HepG2 (cell line): ENCODE data around the gene EIF4ENIF1. TPM values are rescaled to one million over a fixed set of nuclear protein-coding genes. Genes with fewer than 3 reads are reported as not detected.

ENCODE experiments used
- ARID2 ChIP-seq: sonication (generic); formaldehyde crosslinking; IDR thresholded peaks from 2 replicates; pipeline ENCODE4 v1.8.1; 2022; ENCODE audit warnings: mild to moderate bottlenecking, missing genetic modification reagents, borderline replicate concordance
- CEBPB ChIP-seq: IDR thresholded peaks from 2 replicates; pipeline ENCODE4 v1.6.1; 2011; ENCODE audit warnings: low read depth, low read length, improper control_type of control experiment, borderline replicate concordance
- HNF4G ChIP-seq, 2 experiments: sonication (generic) in 1 of 2; formaldehyde crosslinking in 1 of 2; IDR thresholded peaks; 2 replicates each; pipeline versions ENCODE4 v1.4.0 to v1.6.1; 2011 to 2020; ENCODE audit warnings: borderline replicate concordance in 2 of 2, low read depth in 2 of 2, mild to moderate bottlenecking in 2 of 2, low read length in 1 of 2, missing genetic modification reagents in 1 of 2, moderate library complexity in 1 of 2
- KAT8 ChIP-seq: IDR thresholded peaks from 2 replicates; pipeline ENCODE4 v1.6.1; 2016; ENCODE audit warnings: missing genetic modification reagents, missing compliant biosample characterization
- KLF13 ChIP-seq: sonication (generic); formaldehyde crosslinking; IDR thresholded peaks from 2 replicates; pipeline ENCODE4 v1.4.0; 2020; ENCODE audit warnings: mild to moderate bottlenecking, missing genetic modification reagents
- MTA1 ChIP-seq: sonication (generic); formaldehyde crosslinking; IDR thresholded peaks from 2 replicates; pipeline ENCODE4 v1.4.0; 2020; ENCODE audit warnings: missing genetic modification reagents, mild to moderate bottlenecking, borderline replicate concordance
- MYNN ChIP-seq: sonication (generic); formaldehyde crosslinking; IDR thresholded peaks from 2 replicates; pipeline ENCODE4 v1.4.0; 2020; ENCODE audit warnings: mild to moderate bottlenecking, low read depth, missing genetic modification reagents
- NFE2L2 ChIP-seq: fragments of 150-350 bp; IDR thresholded peaks from 2 replicates; pipeline ENCODE4 v1.6.1; 2014; ENCODE audit warnings: low read length
- PAF1 ChIP-seq: IDR thresholded peaks from 2 replicates; pipeline ENCODE4 v1.6.1; 2016; ENCODE audit warnings: missing genetic modification reagents, missing compliant biosample characterization
- PCBP1 ChIP-seq: fragments of 200-400 bp; formaldehyde crosslinking; IDR thresholded peaks from 2 replicates; pipeline ENCODE4 v1.6.1; 2017; ENCODE audit warnings: mild to moderate bottlenecking, low read depth, low read length, borderline replicate concordance
- PHB2 ChIP-seq: fragments of 450-650 bp; IDR thresholded peaks from 2 replicates; pipeline ENCODE4 v1.6.1; 2018; ENCODE audit not compliant: partially characterized antibody
- SRSF1 ChIP-seq: fragments of 200-400 bp; formaldehyde crosslinking; optimal IDR thresholded peaks from 2 replicates; pipeline ENCODE3; 2017; ENCODE audit warnings: mild to moderate bottlenecking, low read depth, low read length, moderate library complexity
- TBP ChIP-seq: sonication (generic); formaldehyde crosslinking; IDR thresholded peaks from 2 replicates; pipeline ENCODE4 v1.5.0; 2020; ENCODE audit warnings: missing genetic modification reagents
- TEF ChIP-seq: sonication (generic); formaldehyde crosslinking; IDR thresholded peaks from 2 replicates; pipeline ENCODE4 v1.5.0; 2020; ENCODE audit warnings: missing genetic modification reagents
- USF2 ChIP-seq, 2 experiments: sonication (generic) in 1 of 2; formaldehyde crosslinking in 1 of 2; IDR thresholded peaks; 2 replicates each; pipeline versions ENCODE4 v1.5.1 to v1.6.1; 2011 to 2020; ENCODE audit warnings: borderline replicate concordance in 1 of 2, low read depth in 1 of 2, low read length in 1 of 2, mild to moderate bottlenecking in 1 of 2, missing genetic modification reagents in 1 of 2, moderate library complexity in 1 of 2
- ZBTB3 ChIP-seq: sonication (generic); formaldehyde crosslinking; IDR thresholded peaks from 2 replicates; pipeline ENCODE4 v1.4.0; 2020; ENCODE audit warnings: low read depth, mild to moderate bottlenecking, moderate library complexity, missing genetic modification reagents, borderline replicate concordance
- ZBTB42 ChIP-seq: sonication (generic); formaldehyde crosslinking; IDR thresholded peaks from 2 replicates; pipeline ENCODE4 v1.5.0; 2020; ENCODE audit warnings: mild to moderate bottlenecking, missing genetic modification reagents
- ZNF160 ChIP-seq: sonication (generic); formaldehyde crosslinking; IDR thresholded peaks from 2 replicates; pipeline ENCODE4 v1.8.0; 2022; ENCODE audit warnings: mild to moderate bottlenecking, inconsistent platforms, missing genetic modification reagents
- ZNF326 ChIP-seq: sonication (generic); formaldehyde crosslinking; IDR thresholded peaks from 2 replicates; pipeline ENCODE4 v1.4.0; 2020; ENCODE audit warnings: missing genetic modification reagents, borderline replicate concordance
- ZNF44 ChIP-seq: sonication (generic); formaldehyde crosslinking; IDR thresholded peaks from 2 replicates; pipeline ENCODE4 v1.5.1; 2020; ENCODE audit warnings: mild to moderate bottlenecking, missing genetic modification reagents
- ZNF501 ChIP-seq: sonication (generic); formaldehyde crosslinking; IDR thresholded peaks from 2 replicates; pipeline ENCODE4 v1.5.1; 2020; ENCODE audit warnings: mild to moderate bottlenecking, moderate library complexity, missing genetic modification reagents
- ZNF512 ChIP-seq: sonication (generic); formaldehyde crosslinking; IDR thresholded peaks from 2 replicates; pipeline ENCODE4 v1.4.0; 2020; ENCODE audit warnings: mild to moderate bottlenecking, missing genetic modification reagents
- ZNF597 ChIP-seq: sonication (generic); formaldehyde crosslinking; IDR thresholded peaks from 2 replicates; pipeline ENCODE4 v1.5.0; 2020; ENCODE audit warnings: missing genetic modification reagents
- ZNF878 ChIP-seq: sonication (generic); formaldehyde crosslinking; IDR thresholded peaks from 2 replicates; pipeline ENCODE4 v1.8.1; 2023; ENCODE audit warnings: mild to moderate bottlenecking, missing genetic modification reagents, moderate library complexity
- polyA plus RNA-seq, 8 experiments: library from polyadenylated mRNA; depleted of rRNA in 3 of 8; stranded (reverse) in 7 of 8; unstranded in 1 of 8; fragments of >200 nt; fragmentation: Illumina TruSeq in 4 of 8; extraction: Trizol in 4 of 8; gene quantifications; 2 replicates each; pipeline versions ENCODE4 v1.2.1 to v1.2.3, GENCODE V29; 2011 to 2016; ENCODE audit warnings: low read depth in 4 of 8, missing spikeins in 1 of 8, mixed read lengths in 1 of 8; ENCODE audit not compliant: insufficient read depth in 1 of 8
- total RNA-seq, 5 experiments: library from RNA; depleted of rRNA; stranded (reverse); fragments of >200 nt; fragmentation: Illumina TruSeq; extraction: Trizol; gene quantifications; 2 replicates each; pipeline ENCODE4 v1.2.3, GENCODE V29; 2016; ENCODE audit warnings: low read depth in 1 of 5

Gene EIF4ENIF1
- total and polyA plus RNA-seq, 2 of the 13 experiments (the other 11 are each of a cell fraction or from before 2014, with no cell fraction given), result 11.9 to 12.3 TPM

- TF ChIP-seq MYNN (CRISPR knock-in tag) (no peak; the same call in 1 of the 2 replicates), ZNF597 (no peak), ZNF160 (CRISPR knock-in tag) (no peak), ARID2 (CRISPR knock-in tag) (peak; percentile 9; the same call in 1 of the 2 replicates), ZNF512 (CRISPR knock-in tag) (no peak), KLF13 (CRISPR knock-in tag) (no peak), ZBTB42 (no peak), ZNF501 (peak; percentile 85), PAF1 (CRISPR knock-in tag) (no peak), TBP (CRISPR knock-in tag) (no peak; the same call in 1 of the 2 replicates), ZNF326 (CRISPR knock-in tag) (no peak), NFE2L2 (no peak), ZBTB3 (CRISPR knock-in tag) (no peak), SRSF1 (no peak), ZNF878 (CRISPR knock-in tag) (no peak), HNF4G (IDR thresholded peaks at IDR 0.05; ENCODE audit: borderline replicate concordance, low read depth, low read length) (no peak), HNF4G (CRISPR knock-in tag; IDR thresholded peaks at IDR 0.05; ENCODE audit: borderline replicate concordance, low read depth) (no peak), USF2 (IDR thresholded peaks at IDR 0.05; ENCODE audit: low read depth, low read length) (no peak), USF2 (CRISPR knock-in tag; IDR thresholded peaks at IDR 0.05; ENCODE audit: borderline replicate concordance) (no peak), KAT8 (CRISPR knock-in tag) (peak; percentile 69; the same call in 1 of the 2 replicates), PCBP1 (no peak), MTA1 (peak; percentile 66; the same call in 1 of the 2 replicates), ZNF44 (CRISPR knock-in tag) (no peak), CEBPB (no peak), PHB2 (no peak), TEF (CRISPR knock-in tag) (no peak; the same call in 1 of the 2 replicates)
Measured at GRCh38 chr22:31496007-31496734, 6.5 kb upstream of the EIF4ENIF1 start, which contains the start of gene SFI1 (continued).
